HG02759 (cell line): Measurements from ENCODE around the gene TTLL5.
"Not testable (repeated sequence)": the region's sequence is repeated elsewhere in the genome, so short reads cannot be mapped to it uniquely, and the experiment has no call there.

Experiments
- ATAC-seq: cut with Tn5 transposase; IDR thresholded peaks from one replicate; pipeline ENCODE4 v1.9.1; 2021; ENCODE audit warnings: mild to moderate bottlenecking, moderate library complexity; ENCODE audit not compliant: unreplicated experiment

Gene TTLL5

GRCh38 chr14:75906680-75907280 lies 245.7 kb downstream of the TTLL5 start:
- ATAC-seq = no peak

DNA sequence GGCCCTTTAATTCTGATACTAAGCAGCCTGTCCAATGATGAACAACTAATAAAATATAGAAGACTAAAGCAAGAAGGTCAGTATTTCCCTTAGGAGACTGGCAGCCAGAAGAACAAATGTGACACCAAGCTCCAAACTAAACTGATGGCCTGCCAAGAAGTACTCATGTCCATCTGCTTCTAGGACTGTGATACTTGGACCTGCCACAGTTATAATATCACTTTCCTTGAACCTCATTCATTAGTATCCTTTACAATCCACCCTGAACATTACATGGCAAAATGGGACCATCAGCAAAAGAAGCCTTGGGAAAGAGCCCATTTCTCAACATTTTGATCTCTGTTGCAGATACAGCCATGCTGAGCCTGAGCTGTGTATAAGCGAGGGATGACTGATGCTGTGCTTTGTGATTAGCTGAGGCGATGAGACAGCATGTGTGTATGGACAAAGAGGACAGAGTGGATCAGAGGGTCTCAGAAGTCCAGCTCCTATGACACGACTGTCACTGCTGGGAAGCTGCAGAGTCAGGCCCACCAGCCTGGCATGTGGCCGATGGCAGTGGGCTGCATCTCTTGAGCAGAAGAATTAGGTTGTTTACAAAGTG lies 246.8 kb downstream of the TTLL5 start:
- no peak for ATAC-seq

GRCh38 chr14:75909630-75910029 lies 248.6 kb downstream of the TTLL5 start:
- ATAC-seq = no peak

DNA sequence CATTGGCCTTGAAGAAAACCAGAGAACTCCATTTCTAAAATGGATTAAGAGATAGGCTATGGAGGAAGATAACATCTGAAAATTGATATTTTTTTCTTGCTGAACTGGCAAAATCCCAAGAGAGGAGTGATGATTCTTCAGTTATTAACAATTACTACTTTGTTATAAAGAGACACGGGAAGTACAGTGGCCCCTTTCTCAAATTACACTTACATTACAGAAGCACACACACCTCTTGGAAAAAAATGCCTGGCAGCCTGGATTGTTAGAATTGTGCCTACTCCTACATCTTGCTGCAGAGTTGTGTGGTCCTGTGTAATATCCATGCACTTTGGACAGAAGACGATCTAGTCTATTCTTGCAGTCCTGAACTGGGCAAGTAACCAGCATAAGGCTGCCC lies 249.0 kb downstream of the TTLL5 start:
- ATAC-seq = no peak

DNA sequence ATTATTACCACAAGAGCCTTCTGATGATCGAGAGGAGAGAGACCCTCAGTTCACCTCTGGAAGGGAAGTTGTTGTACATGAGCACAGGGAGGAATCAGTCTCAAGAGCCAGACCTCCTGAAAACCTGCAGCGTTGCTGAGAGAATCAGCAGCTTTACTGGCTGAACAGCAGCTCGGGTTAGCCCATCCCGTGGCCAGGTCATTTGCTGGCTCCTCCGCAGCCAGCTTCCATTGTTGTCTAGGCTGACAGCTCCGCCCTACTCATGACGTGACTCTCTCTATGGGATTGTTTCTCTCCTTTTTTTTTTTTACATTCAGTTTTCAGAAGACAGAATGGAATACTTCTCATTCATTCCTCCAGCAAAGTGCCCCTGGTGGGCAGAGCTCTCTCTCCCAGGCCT lies 250.8 kb downstream of the TTLL5 start:
- no peak for ATAC-seq

DNA sequence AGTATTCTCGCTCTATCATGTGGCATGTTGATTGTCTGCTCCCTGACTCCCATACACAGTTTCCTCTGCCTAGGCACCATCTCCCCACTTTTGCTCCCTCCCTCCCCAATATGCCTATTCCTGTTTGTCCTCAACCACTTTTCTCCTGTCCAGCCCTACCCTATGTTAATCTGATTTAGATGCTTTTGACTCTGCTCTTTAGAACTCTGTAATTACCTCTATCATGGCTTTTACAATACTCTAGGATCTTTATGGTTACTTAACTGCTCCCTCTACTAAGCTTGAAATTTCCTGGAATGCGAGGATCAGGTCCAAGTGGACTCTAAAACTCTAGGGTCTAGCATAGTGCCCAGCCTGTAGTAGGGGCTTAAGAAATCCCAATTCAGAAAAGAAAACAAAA lies 252.1 kb downstream of the TTLL5 start:
- ATAC-seq = no peak

DNA sequence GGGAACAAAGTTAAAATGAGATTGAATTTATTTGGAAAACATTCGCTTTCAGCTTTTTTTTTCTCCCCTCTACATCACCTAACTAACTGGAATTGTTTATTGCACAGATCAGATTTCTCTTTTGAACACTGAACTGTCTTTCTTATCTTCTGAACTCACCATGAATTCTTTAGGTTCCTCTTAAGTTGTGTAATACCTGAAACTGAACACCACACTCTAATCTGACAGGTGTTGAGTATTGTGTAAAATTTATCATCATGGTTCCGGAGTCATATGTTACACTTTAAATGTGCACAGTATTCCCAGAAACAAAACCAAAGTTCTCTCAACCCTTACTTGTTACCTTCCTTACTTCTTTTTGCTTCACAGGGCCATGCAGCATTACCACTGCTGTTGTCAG lies 254.0 kb downstream of the TTLL5 start:
- no peak for ATAC-seq

GRCh38 chr14:75917322-75917945 lies 256.4 kb downstream of the TTLL5 start:
- ATAC-seq = no peak

DNA sequence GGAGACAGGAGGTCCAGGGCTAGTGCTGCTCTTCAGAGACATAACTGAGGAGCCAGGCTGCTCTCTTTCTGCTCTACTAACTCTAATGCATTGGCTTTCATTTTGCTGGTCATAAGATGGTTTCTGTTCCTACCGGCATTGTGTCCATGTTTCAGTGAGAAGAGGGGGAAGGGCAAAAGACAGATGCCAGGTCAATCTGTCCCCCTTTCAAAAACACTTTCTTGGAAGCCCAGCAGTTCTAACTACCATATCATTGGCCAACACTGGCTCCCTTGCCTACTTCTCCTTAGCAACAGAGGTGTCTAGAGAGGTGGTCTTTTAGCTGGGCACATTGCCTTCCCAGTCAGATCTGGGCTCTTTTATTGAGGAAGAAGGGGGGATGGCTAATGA lies 256.9 kb downstream of the TTLL5 start:
- ATAC-seq = no peak

- not testable (repeated sequence) for ATAC-seq
Observed at GRCh38 chr14:75920421-75920820, 259.4 kb downstream of the TTLL5 start.

DNA sequence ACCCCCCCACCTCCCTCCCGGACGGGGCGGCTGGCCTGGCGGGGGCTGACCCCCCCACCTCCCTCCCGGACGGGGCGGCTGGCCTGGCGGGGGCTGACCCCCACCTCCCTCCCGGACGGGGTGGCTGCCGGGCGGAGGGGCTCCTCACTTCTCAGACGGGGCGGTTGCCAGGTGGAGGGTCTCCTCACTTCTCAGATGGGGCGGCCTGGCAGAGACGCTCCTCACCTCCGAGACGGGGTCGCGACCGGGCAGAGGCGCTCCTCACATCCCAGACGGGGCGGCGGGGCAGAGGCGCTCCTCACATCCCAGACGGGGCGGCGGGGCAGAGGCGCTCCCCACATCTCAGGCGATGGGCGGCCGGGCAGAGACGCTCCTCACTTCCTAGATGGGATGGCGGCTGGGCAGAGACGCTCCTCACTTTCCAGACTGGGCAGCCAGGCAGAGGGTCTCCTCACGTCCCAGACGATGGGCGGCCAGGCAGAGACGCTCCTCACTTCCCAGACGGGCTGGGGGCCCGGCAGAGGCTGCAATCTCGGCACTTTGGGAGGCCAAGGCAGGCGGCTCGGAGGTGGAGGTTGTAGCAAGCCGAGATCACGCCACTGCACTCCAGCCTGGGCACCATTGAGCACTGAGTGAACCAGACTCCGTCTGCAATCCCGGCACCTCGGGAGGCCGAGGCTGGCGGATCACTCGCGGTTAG lies 264.2 kb downstream of the TTLL5 start:
- ATAC-seq = not testable (repeated sequence)

DNA sequence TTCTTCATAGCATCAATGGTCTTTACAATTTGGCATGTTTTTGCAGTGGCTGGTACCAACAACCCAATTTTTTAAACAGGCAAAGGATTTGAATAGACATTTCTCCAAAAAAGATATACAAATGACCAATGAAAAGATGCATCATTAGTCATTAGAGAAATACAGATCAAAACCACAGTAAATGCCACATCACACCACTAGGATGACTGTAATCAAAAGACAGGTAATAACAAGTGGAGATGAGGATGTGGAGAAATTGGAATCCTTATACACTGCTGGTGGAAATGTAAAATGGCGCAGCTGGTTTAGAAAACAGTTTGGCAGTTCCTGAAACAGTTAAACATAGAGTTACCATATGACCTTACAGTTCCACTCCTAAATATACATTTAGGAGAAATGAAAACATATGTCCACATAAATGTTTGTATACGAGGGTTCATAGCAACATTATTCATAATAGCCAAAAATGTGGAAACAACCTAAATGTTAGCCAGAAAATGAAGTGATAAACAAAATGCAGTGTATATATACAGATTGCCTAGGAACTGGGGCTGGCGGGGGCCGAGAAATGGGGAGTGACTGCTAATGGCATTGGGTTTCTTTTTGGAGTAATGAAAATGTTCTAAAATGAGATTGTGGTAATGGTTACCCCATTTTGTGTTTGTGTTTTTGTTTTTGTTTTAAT lies 265.5 kb downstream of the TTLL5 start:
- no peak for ATAC-seq

- ATAC-seq = no peak
Observed at GRCh38 chr14:75927564-75928087, 266.6 kb downstream of the TTLL5 start.

- ATAC-seq = no peak
Observed at GRCh38 chr14:75928690-75929181, 267.7 kb downstream of the TTLL5 start.

- ATAC-seq = no peak
Observed at GRCh38 chr14:75933712-75934296, 272.8 kb downstream of the TTLL5 start.

DNA sequence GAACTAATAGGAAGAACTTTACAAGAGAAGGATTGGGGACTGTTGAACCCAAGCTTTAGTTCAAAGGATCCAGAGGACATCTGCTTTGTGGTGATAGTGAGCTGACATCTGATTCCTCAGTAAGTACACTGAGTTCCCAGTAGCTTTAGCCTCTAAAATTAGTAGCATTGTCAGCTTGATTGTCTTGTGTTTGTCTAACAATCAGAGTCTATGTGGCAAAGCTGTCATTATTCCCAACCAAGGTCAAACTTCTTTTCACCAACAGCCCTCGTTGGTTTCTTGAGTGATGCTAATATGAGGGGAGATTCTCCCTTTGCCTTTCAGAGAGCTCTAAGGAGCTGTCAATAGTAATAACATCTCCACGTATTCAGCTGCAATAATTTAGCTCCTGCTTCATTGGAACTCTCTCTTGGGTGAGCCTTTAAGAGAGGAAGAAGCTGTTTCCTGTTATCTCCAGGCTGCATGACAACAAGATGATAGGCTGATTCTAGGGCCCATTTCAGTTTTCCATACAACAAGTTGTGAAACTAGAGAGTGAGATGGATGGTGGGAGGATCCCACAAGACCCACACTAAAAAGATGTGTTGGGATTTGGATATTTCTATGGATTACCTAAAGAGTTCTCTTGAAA lies 274.1 kb downstream of the TTLL5 start:
- no peak for ATAC-seq

- no peak for ATAC-seq
Observed at GRCh38 chr14:75939200-75939599, 278.2 kb downstream of the TTLL5 start.

DNA sequence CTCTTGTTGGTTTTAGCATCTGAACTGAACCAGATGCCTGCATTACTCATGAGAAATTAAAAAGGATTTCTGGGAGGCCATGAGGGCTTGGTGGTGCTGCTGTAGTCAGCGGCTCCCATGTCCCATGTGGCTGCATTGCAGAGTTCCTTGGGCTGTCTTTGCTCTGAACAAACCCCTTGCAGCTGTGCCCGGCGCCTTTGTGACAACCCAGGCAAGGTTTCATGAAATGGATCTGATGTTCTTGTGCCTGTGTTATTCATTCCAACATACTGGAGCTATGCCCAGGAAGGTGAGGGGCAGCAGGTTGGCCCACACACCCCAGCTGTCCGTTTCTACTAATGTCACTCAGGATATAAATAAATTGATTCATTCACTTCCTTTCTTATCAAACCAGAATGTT lies 280.0 kb downstream of the TTLL5 start:
- ATAC-seq = no peak

DNA sequence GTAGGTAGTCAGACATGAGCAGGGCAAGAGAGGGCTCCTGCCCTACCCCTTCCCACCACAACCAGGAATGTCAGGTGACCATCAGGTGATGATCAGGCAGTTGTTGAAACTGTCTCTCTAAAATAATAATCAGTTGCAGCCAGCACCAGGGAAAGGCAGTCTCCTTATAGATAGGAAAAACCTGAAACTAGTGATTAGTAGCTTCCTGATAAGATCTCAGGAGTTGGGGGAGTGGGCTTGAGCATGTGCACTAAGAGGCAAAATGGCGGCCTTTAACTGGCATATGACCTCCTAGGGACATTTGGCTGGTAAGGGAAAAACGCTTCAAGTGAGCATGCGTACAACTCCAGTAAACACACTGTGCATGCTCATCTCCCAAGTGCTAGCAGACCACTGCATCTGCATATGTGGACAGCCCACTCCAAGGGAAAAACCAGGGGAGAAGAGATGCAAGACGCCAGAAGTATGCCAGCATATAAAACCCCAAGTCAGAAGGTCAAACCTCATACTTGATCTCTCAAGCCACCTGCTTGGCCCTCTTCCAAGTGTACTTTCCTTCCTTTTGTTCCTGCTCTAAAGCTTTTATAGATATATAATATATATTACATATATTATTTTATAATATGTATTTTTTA lies 283.7 kb downstream of the TTLL5 start:
- no peak for ATAC-seq

GRCh38 chr14:75946785-75947184 lies 285.7 kb downstream of the TTLL5 start:
- ATAC-seq = no peak
